ENCODE data around the gene FIGN. TPM values are rescaled to one million over a fixed set of nuclear protein-coding genes. Genes with fewer than 3 reads are reported as not detected.

FIGN gene
- total RNA-seq, 2 experiments from 2014 or later = not detected

- Mint-ChIP-seq H3K4me1 (no peaks in the 10 kb centered on the region), H3K36me3 (no peaks in the 10 kb centered on the region), H3K4me3 (no peak overlapping the region), H3K9me3 (ENCODE audit: low read depth) (no peaks in the 10 kb centered on the region), H3K27ac (no peak overlapping the region), H3K27me3 (no peaks in the 10 kb centered on the region)
- DNase-seq (no peak), ATAC-seq (no peak)
- CTCF ChIA-PET = no interaction called here
Measured at GRCh38 chr2:163563336-163563735, 172.5 kb downstream of the FIGN start.

GRCh38 chr2:163558251-163559021 lies 177.4 kb downstream of the FIGN start:
- H3K27me3 Mint-ChIP-seq = no peaks in the 10 kb centered on the region

GRCh38 chr2:163556511-163556910 lies 179.3 kb downstream of the FIGN start:
- no peak overlapping the region for H3K27ac Mint-ChIP-seq
- H3K36me3 Mint-ChIP-seq = no peaks in the 10 kb centered on the region
- H3K4me1 Mint-ChIP-seq = no peaks in the 10 kb centered on the region
- CTCF ChIA-PET = no interaction called here
- ATAC-seq (no peak), DNase-seq (no peak)
- H3K9me3 Mint-ChIP-seq (ENCODE audit: low read depth) = no peaks in the 10 kb centered on the region
- no peak overlapping the region for H3K4me3 Mint-ChIP-seq
- H3K27me3 Mint-ChIP-seq = no peaks in the 10 kb centered on the region

More at GRCh38 chr2:163558251-163559021, 177.4 kb downstream of the FIGN start:
- H3K9me3 Mint-ChIP-seq (ENCODE audit: low read depth) = no peaks in the 10 kb centered on the region
- DNase-seq (no peak), ATAC-seq (no peak)
- CTCF ChIA-PET = interaction anchor here (0.7 kb wide), 1 partner anchor 50 kb away, joined by 3 read pairs; no protein-coding TSS in a partner anchor
- no peak overlapping the region for H3K4me3 Mint-ChIP-seq
- H3K36me3 Mint-ChIP-seq = no peaks in the 10 kb centered on the region
- H3K27ac Mint-ChIP-seq = no peak overlapping the region
- no peaks in the 10 kb centered on the region for H3K4me1 Mint-ChIP-seq

GRCh38 chr2:163554864-163555263 lies 180.9 kb downstream of the FIGN start:
- H3K27me3 Mint-ChIP-seq = no peaks in the 10 kb centered on the region
- H3K9me3 Mint-ChIP-seq (ENCODE audit: low read depth) = peaks cover 4% of the 10 kb centered on the region
- H3K36me3 Mint-ChIP-seq = no peaks in the 10 kb centered on the region
- DNase-seq (no peak), ATAC-seq (no peak)
- no peak overlapping the region for H3K27ac Mint-ChIP-seq
- no peaks in the 10 kb centered on the region for H3K4me1 Mint-ChIP-seq
- no peak overlapping the region for H3K4me3 Mint-ChIP-seq
- CTCF ChIA-PET = no interaction called here

GRCh38 chr2:163553601-163554000 lies 182.2 kb downstream of the FIGN start:
- CTCF ChIA-PET = no interaction called here
- peaks cover 4% of the 10 kb centered on the region for H3K9me3 Mint-ChIP-seq (ENCODE audit: low read depth)
- no peaks in the 10 kb centered on the region for H3K36me3 Mint-ChIP-seq
- H3K4me3 Mint-ChIP-seq = no peak overlapping the region
- H3K27me3 Mint-ChIP-seq = no peaks in the 10 kb centered on the region
- no peak for ATAC-seq
- H3K27ac Mint-ChIP-seq = no peak overlapping the region
- no peaks in the 10 kb centered on the region for H3K4me1 Mint-ChIP-seq
- DNase-seq = no peak

GRCh38 chr2:163552758-163553157 lies 183.1 kb downstream of the FIGN start:
- DNase-seq = no peak
- H3K36me3 Mint-ChIP-seq = no peaks in the 10 kb centered on the region
- no peak for ATAC-seq
- H3K9me3 Mint-ChIP-seq (ENCODE audit: low read depth) = peaks cover 4% of the 10 kb centered on the region
- H3K4me1 Mint-ChIP-seq = no peaks in the 10 kb centered on the region
- H3K27ac Mint-ChIP-seq = no peak overlapping the region
- H3K27me3 Mint-ChIP-seq = no peaks in the 10 kb centered on the region
- H3K4me3 Mint-ChIP-seq = no peak overlapping the region
- CTCF ChIA-PET = no interaction called here

GRCh38 chr2:163551616-163552373 lies 184.0 kb downstream of the FIGN start:
- H3K4me3 Mint-ChIP-seq = no peak overlapping the region
- no peaks in the 10 kb centered on the region for H3K27me3 Mint-ChIP-seq
- no peak for DNase-seq
- H3K27ac Mint-ChIP-seq = no peak overlapping the region
- CTCF ChIA-PET = no interaction called here
- no peaks in the 10 kb centered on the region for H3K36me3 Mint-ChIP-seq
- no peaks in the 10 kb centered on the region for H3K4me1 Mint-ChIP-seq
- H3K9me3 Mint-ChIP-seq (ENCODE audit: low read depth) = peaks cover 4% of the 10 kb centered on the region
- no peak for ATAC-seq

GRCh38 chr2:163548970-163549369 lies 186.8 kb downstream of the FIGN start:
- H3K4me1 Mint-ChIP-seq = no peaks in the 10 kb centered on the region
- no peak overlapping the region for H3K27ac Mint-ChIP-seq
- H3K27me3 Mint-ChIP-seq = no peaks in the 10 kb centered on the region
- CTCF ChIA-PET = no interaction called here
- DNase-seq (no peak), ATAC-seq (no peak)
- peaks cover 9% of the 10 kb centered on the region for H3K9me3 Mint-ChIP-seq (ENCODE audit: low read depth)
- H3K4me3 Mint-ChIP-seq = no peak overlapping the region
- H3K36me3 Mint-ChIP-seq = no peaks in the 10 kb centered on the region
